ENCODE measurements around the gene LRRC32. TPM values are rescaled to one million over a fixed set of nuclear protein-coding genes. Genes with fewer than 3 reads are reported as not detected.

The LRRC32 gene
- total and polyA plus RNA-seq, 2 of the 4 experiments (the other 2 are of a cell fraction): 5.2 to 13.7 TPM

DNA sequence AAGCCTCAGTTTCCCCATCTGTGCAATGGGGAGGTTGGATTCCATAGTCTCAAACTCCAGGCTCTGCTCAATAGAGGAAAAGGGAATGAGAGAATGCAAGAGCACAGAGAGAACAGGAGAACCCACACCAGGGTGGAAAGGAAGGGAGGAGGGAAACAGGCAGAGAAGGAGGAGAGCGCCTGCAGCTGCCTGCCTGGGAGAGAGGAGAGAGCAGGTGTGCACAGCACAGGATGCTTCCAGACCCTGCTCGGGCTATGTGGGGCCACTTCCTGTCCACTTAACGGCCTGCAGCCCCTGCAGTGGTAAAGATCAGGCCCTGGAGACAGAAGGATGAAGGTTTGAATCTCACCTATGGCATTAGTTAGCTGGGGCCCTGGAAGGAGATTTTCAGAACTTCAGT lies 12.3 kb downstream of the LRRC32 start:
- POLR2A ChIA-PET (ENCODE audit: unreplicated experiment): no interaction called here
- dilution Hi-C loops (cut with HindIII; ENCODE audit: low sequenced_read_pairs, unreplicated experiment) (no loop called here), in situ Hi-C loops (cut with MboI; ENCODE audit: low sequenced_read_pairs) (no loop called here), intact Hi-C loops (cut with micrococcal nuclease) (no loop called here)
- Histone ChIP-seq H3K79me1 (ENCODE audit: low read depth in 1 of 2, low read length in 2 of 2) (no peaks in the 10 kb centered on the region), H3K23ac (ENCODE audit: low read depth, low read length) (no peak overlapping the region), H3K14ac (replicated peaks; ENCODE audit: low read depth, low read length) (no peak overlapping the region), H2AK5ac (ENCODE audit: low read depth, low read length) (no peak overlapping the region; the same call in 1 of the 2 replicates), H2AK9ac (replicated peaks; ENCODE audit: low read depth, low read length, poor library complexity) (peak overlapping the region; percentile 25), H3K36me3 (ENCODE audit: control insufficient read depth, insufficient read depth, low read length) (peaks cover 9% of the 10 kb centered on the region; the same call in 1 of the 2 replicates), H3K4me3 (ENCODE audit: insufficient read depth, low read depth, low read length) (no peak overlapping the region), H2BK15ac (ENCODE audit: low read depth, low read length) (no peak overlapping the region), H2BK120ac (ENCODE audit: low read depth, low read length) (no peak overlapping the region), H3K4ac (ENCODE audit: low read depth, low read length) (no peak overlapping the region), H3K9me3 (ENCODE audit: control insufficient read depth, insufficient read depth, low read length) (no peaks in the 10 kb centered on the region), H4K8ac (ENCODE audit: low read depth in 2 of 2, low read length in 2 of 2) (no peak overlapping the region), H3K27me3 (ENCODE audit: control insufficient read depth, insufficient read depth, low read length) (no peaks in the 10 kb centered on the region), H3K9ac (ENCODE audit: low read depth, low read length) (no peak overlapping the region), H3K27ac (ENCODE audit: insufficient read depth, low read length) (no peak overlapping the region), H4K20me1 (ENCODE audit: insufficient read depth, low read length) (no peaks in the 10 kb centered on the region), H2BK20ac (ENCODE audit: low read depth, low read length) (no peak overlapping the region), H2BK5ac (ENCODE audit: low read depth, low read length, poor library complexity, severe bottlenecking) (no peak overlapping the region), H4K91ac (ENCODE audit: insufficient read depth, low read depth, low read length) (no peak overlapping the region), H3K4me1 (ENCODE audit: control insufficient read depth, insufficient read depth, low read length) (peaks cover 32% of the 10 kb centered on the region), H4K5ac (ENCODE audit: low read depth, low read length) (no peak overlapping the region), H3K4me2 (ENCODE audit: low read depth, low read length) (no peak overlapping the region), H2AFZ (replicated peaks; ENCODE audit: low read length, poor library complexity) (peak overlapping the region; percentile 21), H3K18ac (ENCODE audit: low read depth, low read length) (no peak overlapping the region), H3K56ac (ENCODE audit: extremely low read depth, insufficient read depth, low read length) (no peak overlapping the region), H3K9me1 (ENCODE audit: insufficient read depth, low read length) (peaks cover 27% of the 10 kb centered on the region)
- no peak for TF ChIP-seq RAD21 (IDR thresholded peaks at IDR 0.05; ENCODE audit: low read length)
- TF ChIP-seq RFX5 (IDR thresholded peaks at IDR 0.05; ENCODE audit: low read depth, low read length): no peak
- no peak for TF ChIP-seq POLR2A (IDR thresholded peaks at IDR 0.05; ENCODE audit: low read depth, low read length)
- ATAC-seq (ENCODE audit: low read depth): no peak
- CTCF ChIA-PET: no interaction called here
- DNase-seq: no peak
- BruUV-seq (replicated peaks): no TSS peak
- no CpG with 5 or more reads among the region's 3 CpGs for WGBS, 2 experiments (ENCODE audit: extremely low coverage in 2 of 2, insufficient read length in 1 of 2)

Data from IMR-90 (cell line).